ENCODE results near the gene CDC25B. TPM values are rescaled to one million over a fixed set of nuclear protein-coding genes. Genes with fewer than 3 reads are reported as not detected.

The CDC25B gene
- 80.0 and 100 TPM in 2 replicates for total RNA-seq (2014; rRNA removed)
- 66.9 TPM for polyA plus RNA-seq (2012)

- DNase-seq (ENCODE audit: low read depth), result peak; percentile 97
Observed at GRCh38 chr20:3795511-3796468, at the start of gene CDC25B. Gene CDC25B, plus strand, starts transcription at chr20:3796310. Its CDS starts 222 bp downstream, at chr20:3796532.

DNA sequence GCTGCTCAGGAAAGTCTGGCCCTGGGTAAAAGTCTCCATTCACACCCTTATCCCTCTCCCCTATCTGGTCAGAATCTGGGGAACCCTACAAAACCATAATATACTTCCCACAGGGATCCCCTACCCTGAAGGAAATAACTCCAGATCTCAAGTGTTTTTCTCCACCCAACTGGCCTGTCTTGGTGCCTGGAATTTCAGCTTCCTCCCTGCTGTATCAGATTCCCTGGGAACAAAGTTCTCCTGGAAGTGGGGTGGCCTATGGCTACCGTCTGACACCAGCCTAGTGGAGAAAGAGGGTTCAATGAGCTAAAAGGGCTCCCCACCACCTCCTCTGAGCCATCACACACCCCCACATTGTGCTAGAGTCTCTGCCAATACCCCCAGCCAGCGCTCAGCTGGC, 48.6 kb upstream of the CDC25B start:
- DNase-seq (ENCODE audit: low read depth), result no peak

DNA sequence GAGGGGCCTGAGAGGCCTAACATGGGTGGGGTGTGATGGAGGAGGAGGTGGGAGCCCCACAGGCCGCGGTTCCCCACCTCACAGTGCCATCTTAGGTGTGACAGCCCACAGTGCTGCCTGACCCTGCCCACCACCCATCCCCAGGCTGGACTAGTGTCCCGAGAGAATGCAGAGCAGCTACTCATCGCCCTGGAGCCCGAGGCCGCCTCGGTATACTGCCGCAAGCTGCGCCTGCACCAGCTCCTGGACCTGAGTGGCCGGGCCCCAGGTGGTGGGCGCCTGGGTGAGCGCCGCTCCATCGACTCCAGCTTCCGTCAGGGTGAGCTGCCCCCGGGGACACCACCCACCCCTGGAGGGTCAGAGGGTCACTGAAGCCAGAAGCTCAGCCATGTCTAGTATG, 48.0 kb upstream of the CDC25B start:
- DNase-seq (ENCODE audit: low read depth), result no peak

GRCh38 chr20:3749087-3749688, 46.9 kb upstream of the CDC25B start:
- no peak for DNase-seq (ENCODE audit: low read depth)

- DNase-seq (ENCODE audit: low read depth), result peak; percentile 59
Observed at GRCh38 chr20:3749689-3750531, 46.2 kb upstream of the CDC25B start.

DNA sequence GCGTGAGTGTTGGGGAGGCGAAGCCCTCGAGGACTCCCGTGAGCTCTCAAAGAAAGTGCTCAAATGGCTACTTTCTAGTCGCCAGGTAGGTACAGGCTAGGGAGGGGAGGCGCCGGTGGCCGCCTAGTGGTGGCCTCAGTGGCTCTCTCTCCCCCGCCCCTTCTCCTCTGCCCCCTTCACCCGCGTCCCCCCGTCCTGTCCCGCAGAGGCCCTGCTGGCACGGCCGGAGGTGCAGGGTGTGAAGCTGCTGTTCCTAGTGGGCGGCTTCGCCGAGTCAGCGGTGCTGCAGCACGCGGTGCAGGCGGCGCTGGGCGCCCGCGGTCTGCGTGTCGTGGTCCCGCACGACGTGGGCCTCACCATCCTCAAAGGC, 44.8 kb upstream of the CDC25B start:
- no peak for DNase-seq (ENCODE audit: low read depth)

GRCh38 chr20:3751675-3752385, 44.3 kb upstream of the CDC25B start:
- DNase-seq (ENCODE audit: low read depth), result no peak

- no peak for DNase-seq (ENCODE audit: low read depth)
Observed at GRCh38 chr20:3752386-3752759, 43.7 kb upstream of the CDC25B start.

GRCh38 chr20:3753098-3753497, 43.0 kb upstream of the CDC25B start:
- peak; percentile 58 for DNase-seq (ENCODE audit: low read depth)

- no peak for DNase-seq (ENCODE audit: low read depth)
Observed at GRCh38 chr20:3753501-3754275, 42.4 kb upstream of the CDC25B start.

DNA sequence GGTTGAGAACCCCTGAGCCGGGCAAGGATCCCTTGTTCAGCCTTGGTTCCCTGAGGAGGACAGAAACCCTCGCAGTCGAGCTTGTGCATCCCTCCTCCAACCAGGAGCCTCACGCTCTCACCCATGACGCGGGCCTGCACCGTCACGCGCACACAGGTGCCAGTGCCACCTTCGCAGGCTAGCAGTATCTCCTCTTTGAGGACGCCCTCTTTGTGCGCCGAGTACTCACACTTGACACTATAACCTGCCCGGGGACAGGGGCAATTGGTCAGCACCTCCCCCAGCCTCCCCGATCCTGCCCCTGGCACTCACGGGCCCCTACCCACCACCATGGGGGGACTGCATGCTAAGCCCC, 41.9 kb upstream of the CDC25B start:
- no peak for DNase-seq (ENCODE audit: low read depth)

GRCh38 chr20:3755269-3755668, 40.8 kb upstream of the CDC25B start:
- DNase-seq (ENCODE audit: low read depth), result no peak

- no peak for DNase-seq (ENCODE audit: low read depth)
Observed at GRCh38 chr20:3755814-3756480, 40.2 kb upstream of the CDC25B start.

- no peak for DNase-seq (ENCODE audit: low read depth)
Observed at GRCh38 chr20:3757268-3757667, 38.8 kb upstream of the CDC25B start.

- no peak for DNase-seq (ENCODE audit: low read depth)
Observed at GRCh38 chr20:3758566-3758965, 37.5 kb upstream of the CDC25B start.

DNA sequence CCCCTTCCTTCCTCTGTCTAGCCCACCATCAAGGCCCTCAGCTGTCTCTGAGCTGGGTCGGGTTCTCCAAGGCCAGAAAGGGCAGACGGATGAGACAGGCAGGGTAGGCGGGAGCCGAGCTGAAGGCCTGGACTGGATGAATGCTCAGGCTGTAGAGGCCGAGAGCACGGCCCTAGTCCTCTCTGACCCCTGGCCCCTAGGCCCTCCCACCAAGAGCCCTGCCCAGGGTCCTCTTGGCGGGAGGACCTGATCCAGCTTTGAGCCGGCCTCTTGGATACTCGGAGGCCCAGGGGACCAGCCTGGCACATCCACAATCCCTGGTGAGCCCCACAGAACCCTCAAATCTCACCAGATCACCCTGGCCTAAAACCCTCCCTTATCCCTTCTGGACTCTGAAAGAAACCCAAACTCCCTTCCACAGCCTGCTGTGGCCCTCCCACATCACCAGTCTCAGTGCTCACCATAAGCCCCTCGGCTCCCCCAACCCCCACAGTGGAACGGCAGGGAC, 36.7 kb upstream of the CDC25B start:
- DNase-seq (ENCODE audit: low read depth), result no peak

DNA sequence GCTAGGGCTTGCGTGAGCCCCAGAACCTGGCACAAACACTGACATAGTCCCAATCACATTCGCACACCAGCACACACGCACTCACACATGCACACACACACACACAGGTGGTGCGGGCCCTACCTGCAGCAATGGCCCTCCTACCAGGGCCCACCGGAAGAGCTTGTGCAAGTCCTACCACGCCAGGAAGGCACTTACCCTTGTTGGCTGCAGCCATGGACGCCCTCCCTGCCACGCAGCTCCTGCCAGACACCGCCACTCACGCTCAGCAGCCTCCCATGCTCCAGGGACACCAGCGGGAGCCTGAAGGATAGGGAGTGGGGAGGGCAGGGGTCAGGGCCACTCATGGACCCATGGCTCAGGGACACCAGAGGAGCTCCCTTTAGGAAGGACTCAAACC, 36.2 kb upstream of the CDC25B start:
- DNase-seq (ENCODE audit: low read depth), result no peak

DNA sequence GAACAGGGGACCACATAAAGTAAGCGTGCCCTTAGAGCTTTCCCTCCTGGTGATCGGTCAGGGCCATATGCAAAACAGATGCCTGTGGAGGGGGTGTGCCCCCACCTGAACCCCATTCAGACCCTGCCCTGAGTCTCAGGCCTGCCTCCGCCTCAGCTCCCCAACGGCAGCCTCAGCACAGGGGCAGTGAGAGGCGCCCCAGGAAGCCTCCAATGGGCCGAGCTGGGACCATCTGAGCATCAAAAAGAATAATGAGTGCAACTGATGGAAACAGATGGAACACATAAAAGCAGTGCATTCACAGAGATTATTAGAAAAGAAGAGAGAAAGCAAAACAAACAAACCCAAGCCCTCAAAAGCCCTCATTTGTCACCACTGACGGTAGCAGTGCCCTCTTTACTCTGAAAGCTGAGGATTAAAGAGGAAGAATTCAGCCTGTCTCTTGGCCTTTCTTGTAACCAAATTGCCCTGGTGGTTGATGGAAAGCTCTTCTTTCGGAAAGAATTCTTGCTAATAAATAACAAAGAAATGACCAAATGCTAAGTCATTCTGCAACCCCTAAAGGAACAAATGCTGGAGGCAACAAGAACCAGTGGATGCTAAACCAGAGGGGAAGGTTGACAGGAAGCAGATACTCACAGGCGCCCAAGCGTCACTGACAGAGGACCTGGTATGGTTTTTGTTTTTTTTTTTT, 35.3 kb upstream of the CDC25B start:
- no peak for DNase-seq (ENCODE audit: low read depth)
